Lower lobe of right lung (tissue), 2 donors: Measurements from ENCODE around the gene FAM228B. TPM values are rescaled to one million over a fixed set of nuclear protein-coding genes. Genes with fewer than 3 reads are reported as not detected.
"Not testable (repeated sequence)": the region's sequence is repeated elsewhere in the genome, so short reads cannot be mapped to it uniquely, and the experiment has no call there.

Experiments
- ATAC-seq, 2 donors: fragments of 200-7000 bp; cut with Tn5 transposase; one replicate each; pipeline ENCODE4 v1.9.1; 2020 to 2022; ENCODE audit warnings: mild to moderate bottlenecking in 2 of 2, moderate library complexity in 2 of 2
- DNase-seq: peaks from one replicate; pipeline ENCODE4 v3.0.0-alpha.2; 2020
- H3K27ac ChIP-seq: fragments of 200-600 bp; one replicate; pipeline ENCODE4 v1.8.0; 2022
- H3K27me3 ChIP-seq: fragments of 200-600 bp; one replicate; pipeline ENCODE4 v1.8.0; 2022; ENCODE audit warnings: low read depth
- H3K36me3 ChIP-seq: fragments of 200-600 bp; one replicate; pipeline ENCODE4 v1.8.0; 2022; ENCODE audit warnings: mild to moderate bottlenecking
- H3K4me1 ChIP-seq: fragments of 200-600 bp; one replicate; pipeline ENCODE4 v1.8.0; 2022
- H3K4me3 ChIP-seq: fragments of 200-600 bp; one replicate; pipeline ENCODE4 v1.8.0; 2022; ENCODE audit warnings: mild to moderate bottlenecking
- H3K9me3 ChIP-seq: fragments of 200-600 bp; one replicate; pipeline ENCODE4 v1.8.0; 2022
- intact Hi-C: fragments of 100-400 bp; cut with DNase I; formaldehyde crosslinking; loops from one replicate; pipeline ENCODE4 v1.11.0; 2022
- total RNA-seq: library from RNA; stranded (reverse); fragmentation: NEBNext Ultra II Directional; extraction: Animal tissue kit (Norgen Biotek cat#: 25700); gene quantifications from one replicate; pipeline ENCODE4 v1.2.1, GENCODE V29; 2021
- TF ChIP-seq, protein P1 (sequence below): fragments of 200-600 bp; IDR thresholded peaks from one replicate; pipeline ENCODE4 v1.8.0; 2022; ENCODE audit warnings: antibody characterized with exemption, mild to moderate bottlenecking
- donor health status: DM: no; HTN: yes; CAD: no; lungs with severe emphysema.

Gene FAM228B
- total RNA-seq, 1 donor from 2014 or later: 25.4 TPM

DNA sequence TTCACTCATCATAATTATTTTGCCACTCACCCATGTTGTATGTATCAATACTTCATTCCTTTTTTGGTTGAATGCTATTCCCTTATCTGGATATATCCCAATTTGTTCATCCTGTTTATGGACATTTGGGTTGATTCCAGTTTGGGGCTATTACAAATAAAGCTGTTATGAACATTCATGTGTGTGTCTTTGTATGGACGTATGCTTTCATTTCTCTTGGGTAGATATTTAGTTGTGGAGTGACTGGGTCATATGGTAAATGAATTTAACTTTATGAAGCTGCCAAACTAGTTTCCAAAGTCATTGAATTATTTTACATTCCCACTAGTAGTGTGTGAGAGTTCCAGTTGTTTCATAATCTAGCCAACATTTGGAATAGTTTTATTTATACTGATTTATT, 2.7 kb downstream of the FAM228B start:
- Histone ChIP-seq H3K27ac (no peak overlapping the region), H3K4me1 (peaks cover 16% of the 10 kb centered on the region), H3K4me3 (no peak overlapping the region), H3K9me3 (no peaks in the 10 kb centered on the region), H3K36me3 (no peaks in the 10 kb centered on the region), H3K27me3 (no peaks in the 10 kb centered on the region)
- TF ChIP-seq, protein P1, sequence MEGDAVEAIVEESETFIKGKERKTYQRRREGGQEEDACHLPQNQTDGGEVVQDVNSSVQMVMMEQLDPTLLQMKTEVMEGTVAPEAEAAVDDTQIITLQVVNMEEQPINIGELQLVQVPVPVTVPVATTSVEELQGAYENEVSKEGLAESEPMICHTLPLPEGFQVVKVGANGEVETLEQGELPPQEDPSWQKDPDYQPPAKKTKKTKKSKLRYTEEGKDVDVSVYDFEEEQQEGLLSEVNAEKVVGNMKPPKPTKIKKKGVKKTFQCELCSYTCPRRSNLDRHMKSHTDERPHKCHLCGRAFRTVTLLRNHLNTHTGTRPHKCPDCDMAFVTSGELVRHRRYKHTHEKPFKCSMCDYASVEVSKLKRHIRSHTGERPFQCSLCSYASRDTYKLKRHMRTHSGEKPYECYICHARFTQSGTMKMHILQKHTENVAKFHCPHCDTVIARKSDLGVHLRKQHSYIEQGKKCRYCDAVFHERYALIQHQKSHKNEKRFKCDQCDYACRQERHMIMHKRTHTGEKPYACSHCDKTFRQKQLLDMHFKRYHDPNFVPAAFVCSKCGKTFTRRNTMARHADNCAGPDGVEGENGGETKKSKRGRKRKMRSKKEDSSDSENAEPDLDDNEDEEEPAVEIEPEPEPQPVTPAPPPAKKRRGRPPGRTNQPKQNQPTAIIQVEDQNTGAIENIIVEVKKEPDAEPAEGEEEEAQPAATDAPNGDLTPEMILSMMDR: no peak
- no peak for ATAC-seq
- intact Hi-C loops: no loop called here
- no peak for DNase-seq

DNA sequence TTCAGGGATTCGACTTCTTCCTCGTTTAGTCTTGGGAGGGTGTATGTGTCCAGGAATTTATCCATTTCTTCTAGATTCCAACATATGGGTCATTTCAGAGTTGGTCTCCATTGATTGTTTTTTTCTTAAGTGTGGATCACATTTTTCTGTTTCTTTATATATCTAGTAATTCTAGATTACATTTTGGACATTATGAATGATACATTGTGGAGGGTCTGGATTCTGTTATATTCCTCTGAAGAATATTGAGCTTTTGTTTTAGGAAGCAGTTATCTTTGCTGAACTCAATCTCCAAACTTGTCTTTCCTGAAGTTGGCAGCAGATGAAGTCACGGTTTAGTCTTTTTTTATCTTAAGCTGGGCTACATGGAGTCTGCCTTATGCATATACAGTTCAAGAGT, 9.3 kb downstream of the FAM228B start:
- no peaks in the 10 kb centered on the region for H3K36me3 ChIP-seq
- H3K27ac ChIP-seq: no peak overlapping the region
- H3K4me3 ChIP-seq: no peak overlapping the region
- TF ChIP-seq, protein P1: no peak
- ATAC-seq (no peak), DNase-seq (no peak)
- H3K27me3 ChIP-seq: no peaks in the 10 kb centered on the region
- H3K9me3 ChIP-seq: no peaks in the 10 kb centered on the region
- intact Hi-C loops: no loop called here
- no peaks in the 10 kb centered on the region for H3K4me1 ChIP-seq

DNA sequence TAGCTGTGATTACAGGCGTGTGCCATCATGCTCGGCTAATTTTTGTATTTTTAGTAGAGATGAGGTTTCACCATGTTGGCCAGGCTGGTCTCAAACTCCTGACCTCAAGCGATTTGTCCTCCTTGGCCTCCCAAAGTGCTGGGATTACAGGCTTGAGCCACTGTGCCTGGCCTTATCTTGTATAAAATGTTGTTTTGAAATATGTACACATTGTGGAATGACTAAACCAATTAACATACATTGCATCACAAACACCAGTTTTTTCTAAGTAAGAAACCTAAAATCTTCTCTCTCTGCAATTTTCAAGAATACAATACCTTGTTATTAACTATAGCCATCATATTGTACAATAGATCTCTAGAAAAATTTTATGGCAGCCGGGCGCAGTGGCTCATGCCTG, 17.0 kb downstream of the FAM228B start:
- DNase-seq, ATAC-seq, intact Hi-C loops, H3K27me3 ChIP-seq, H3K27ac ChIP-seq, H3K9me3 ChIP-seq, H3K4me1 ChIP-seq, H3K4me3 ChIP-seq: not testable (repeated sequence)
- H3K36me3 ChIP-seq: peaks cover 10% of the 10 kb centered on the region

DNA sequence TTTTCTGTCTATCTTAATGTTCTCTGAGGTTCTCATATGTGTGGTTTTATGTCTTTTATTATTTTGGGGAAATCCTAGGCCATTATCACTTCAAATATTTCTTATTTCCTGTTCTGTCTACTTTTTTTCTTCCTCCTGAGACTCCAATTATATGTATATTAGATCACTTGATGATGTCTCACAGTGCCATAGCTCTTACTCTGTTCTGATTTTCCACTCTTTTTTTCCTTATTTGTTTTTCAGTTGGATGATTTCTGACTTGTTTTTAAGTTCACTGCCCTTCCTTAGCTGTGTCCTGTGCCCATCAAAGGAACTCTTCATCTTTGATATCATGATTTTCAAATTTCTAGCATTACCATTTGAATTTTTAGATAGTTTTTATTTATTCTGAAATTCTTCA, 24.1 kb downstream of the FAM228B start:
- H3K4me3 ChIP-seq: no peak overlapping the region
- intact Hi-C loops: no loop called here
- H3K36me3 ChIP-seq: peaks cover 21% of the 10 kb centered on the region
- H3K27me3 ChIP-seq: no peaks in the 10 kb centered on the region
- TF ChIP-seq, protein P1: no peak
- DNase-seq (no peak), ATAC-seq (no peak)
- H3K9me3 ChIP-seq: peaks cover 14% of the 10 kb centered on the region
- no peaks in the 10 kb centered on the region for H3K4me1 ChIP-seq
- no peak overlapping the region for H3K27ac ChIP-seq

DNA sequence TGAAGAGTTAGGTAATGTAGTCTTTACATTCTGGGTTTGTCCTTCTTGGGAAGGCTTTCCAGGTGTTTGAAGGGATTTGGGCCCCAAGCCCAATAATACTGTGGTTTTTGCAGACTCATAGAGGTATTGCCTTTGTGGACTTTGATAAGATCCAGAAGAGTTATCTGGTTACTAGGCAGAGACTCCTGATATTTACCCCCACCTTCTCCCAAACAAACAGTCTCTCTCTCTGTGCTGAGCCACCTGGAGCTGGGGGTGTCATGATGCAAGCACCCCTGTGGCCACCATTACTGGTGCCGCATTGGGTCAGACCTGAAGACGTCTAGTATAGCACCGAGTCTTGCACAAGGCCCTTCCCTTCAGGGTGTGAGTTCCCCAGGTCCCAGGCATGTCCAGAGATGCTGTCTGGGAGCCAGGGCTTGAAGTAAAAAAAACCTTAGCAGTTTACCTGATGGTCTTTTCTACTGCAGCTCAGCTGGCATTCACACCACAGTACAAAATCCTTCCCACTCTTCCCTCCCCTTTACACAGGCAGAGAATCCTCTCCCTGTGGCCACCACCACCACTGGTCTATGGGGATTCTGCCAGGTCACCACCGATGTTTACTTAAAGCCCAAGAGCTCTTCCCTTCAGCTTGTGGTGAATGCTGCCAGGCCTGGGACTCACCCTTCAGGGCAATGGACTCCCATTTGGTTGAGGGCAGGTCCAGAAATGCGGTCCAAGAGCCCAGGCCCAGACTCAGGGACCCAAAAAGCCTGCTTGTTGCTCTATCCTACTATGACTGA, 29.3 kb downstream of the FAM228B start:
- intact Hi-C loops: no loop called here
- no peak overlapping the region for H3K27ac ChIP-seq
- DNase-seq (no peak), ATAC-seq (no peak)
- TF ChIP-seq, protein P1: no peak
- H3K4me1 ChIP-seq: no peaks in the 10 kb centered on the region
- H3K36me3 ChIP-seq: peaks cover 22% of the 10 kb centered on the region
- H3K4me3 ChIP-seq: no peak overlapping the region
- H3K27me3 ChIP-seq: no peaks in the 10 kb centered on the region
- peaks cover 7% of the 10 kb centered on the region for H3K9me3 ChIP-seq

DNA sequence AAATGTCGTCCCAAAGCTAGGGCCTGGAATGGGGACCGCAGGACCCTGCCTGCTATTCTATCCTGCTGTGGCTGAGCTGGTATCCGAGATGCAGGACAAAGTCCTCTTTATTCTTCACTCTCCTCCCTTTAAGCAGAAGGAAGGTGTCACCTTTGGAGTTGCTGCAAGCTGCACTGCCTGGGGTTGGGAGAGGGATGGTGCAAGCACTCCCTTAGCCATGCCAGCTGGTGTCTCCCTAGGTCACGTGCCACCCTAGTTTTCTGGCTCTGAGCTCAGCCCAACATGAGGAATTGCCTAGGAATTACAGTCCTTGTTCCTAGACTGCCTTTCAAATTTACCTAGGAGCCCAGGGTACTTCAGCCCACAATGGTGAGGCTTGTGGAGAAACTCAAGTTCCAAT, 30.2 kb downstream of the FAM228B start:
- TF ChIP-seq, protein P1: no peak
- H3K36me3 ChIP-seq: peaks cover 22% of the 10 kb centered on the region
- no peak for DNase-seq
- no peak overlapping the region for H3K4me3 ChIP-seq
- intact Hi-C loops: no loop called here
- H3K27ac ChIP-seq: no peak overlapping the region
- no peaks in the 10 kb centered on the region for H3K4me1 ChIP-seq
- no peaks in the 10 kb centered on the region for H3K9me3 ChIP-seq
- no peaks in the 10 kb centered on the region for H3K27me3 ChIP-seq
- ATAC-seq: no peak
